Jurkat, Clone E6-1 (cell line): ENCODE data around the gene ATXN2. TPM values are rescaled to one million over a fixed set of nuclear protein-coding genes. Genes with fewer than 3 reads are reported as not detected.
"Not testable (repeated sequence)": the region's sequence is repeated elsewhere in the genome, so short reads cannot be mapped to it uniquely, and the experiment has no call there.

Source experiments
- DNase-seq: peaks from one replicate; pipeline ENCODE4 v3.0.0-alpha.2; 2011; ENCODE audit warnings: low read depth, low spot score
- H3K4me3 ChIP-seq: 2 replicates; pipeline ENCODE4 v1.5.1; 2011; ENCODE audit warnings: mild to moderate bottlenecking, low read length, control low read depth, moderate library complexity
- polyA plus RNA-seq: library from polyadenylated mRNA; unstranded; fragments of >200 nt; gene quantifications from one replicate; pipeline ENCODE4 v1.2.1, GENCODE V29; 2012; ENCODE audit warnings: missing spikeins; ENCODE audit not compliant: insufficient read length, insufficient read depth

ATXN2 gene
- polyA plus RNA-seq = 38.0 TPM

GRCh38 chr12:111598637-111599452 is at the start of gene ATXN2:
Gene ATXN2, minus strand, starts transcription at chr12:111599315. Its CDS starts 281 bp downstream, at chr12:111599034.
- peak within 1 kb of the TSS; percentile 67 for H3K4me3 ChIP-seq
- no peak for DNase-seq

GRCh38 chr12:111645433-111645832 is 46.3 kb upstream of the ATXN2 start:
- no peak for DNase-seq
- H3K4me3 ChIP-seq = no peak overlapping the region

DNA sequence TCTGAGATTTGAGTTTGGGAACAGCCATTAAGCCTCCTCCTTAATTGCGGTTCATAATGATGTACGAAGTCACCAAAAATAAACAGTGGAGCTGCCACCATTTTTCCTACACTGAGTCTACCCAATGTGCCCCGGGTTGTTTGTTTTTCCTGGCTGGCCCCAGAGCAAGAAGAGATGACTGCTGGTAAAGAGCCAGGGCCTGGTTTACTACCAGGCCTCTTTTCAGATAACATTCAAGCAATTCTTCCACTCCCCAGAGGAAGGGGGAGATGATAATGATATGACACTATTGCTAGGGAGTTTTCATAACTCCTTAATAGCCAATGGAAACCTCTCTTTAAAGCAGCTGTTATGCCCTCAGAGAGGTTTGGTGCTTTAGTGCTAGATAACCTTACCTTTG is 44.3 kb upstream of the ATXN2 start:
- DNase-seq = no peak
- H3K4me3 ChIP-seq = no peak overlapping the region

GRCh38 chr12:111642681-111643426 is 43.7 kb upstream of the ATXN2 start:
- DNase-seq = no peak
- H3K4me3 ChIP-seq = no peak overlapping the region

GRCh38 chr12:111640506-111640905 is 41.4 kb upstream of the ATXN2 start:
- no peak for DNase-seq
- no peak overlapping the region for H3K4me3 ChIP-seq

- H3K4me3 ChIP-seq = no peak overlapping the region
- DNase-seq = no peak
Measured at GRCh38 chr12:111638556-111638955, 39.4 kb upstream of the ATXN2 start.

- no peak overlapping the region for H3K4me3 ChIP-seq
- DNase-seq = no peak
Measured at GRCh38 chr12:111636209-111636945, 37.3 kb upstream of the ATXN2 start.

DNA sequence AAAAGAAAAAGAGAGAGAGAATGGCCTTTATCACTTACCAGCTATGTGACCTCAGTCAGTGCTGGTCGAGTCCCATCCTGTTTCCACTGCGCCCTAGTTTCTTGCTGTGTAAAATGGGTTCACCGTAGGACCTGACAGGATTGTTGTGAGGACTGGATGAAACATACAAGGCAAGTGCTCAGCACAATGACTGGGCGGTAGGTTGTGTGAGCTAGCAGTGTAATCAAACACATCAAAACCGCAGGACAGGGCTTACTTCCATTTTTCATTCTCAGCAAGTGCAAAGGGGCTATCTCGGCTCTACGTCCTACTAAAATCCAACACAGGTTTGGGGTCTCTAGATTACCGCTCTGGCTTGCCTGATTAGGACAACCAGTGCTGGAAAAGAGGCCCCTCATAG is 36.4 kb upstream of the ATXN2 start:
- H3K4me3 ChIP-seq = no peak overlapping the region
- DNase-seq = no peak

- no peak overlapping the region for H3K4me3 ChIP-seq
- DNase-seq = no peak
Measured at GRCh38 chr12:111628505-111629260, 29.6 kb upstream of the ATXN2 start.

DNA sequence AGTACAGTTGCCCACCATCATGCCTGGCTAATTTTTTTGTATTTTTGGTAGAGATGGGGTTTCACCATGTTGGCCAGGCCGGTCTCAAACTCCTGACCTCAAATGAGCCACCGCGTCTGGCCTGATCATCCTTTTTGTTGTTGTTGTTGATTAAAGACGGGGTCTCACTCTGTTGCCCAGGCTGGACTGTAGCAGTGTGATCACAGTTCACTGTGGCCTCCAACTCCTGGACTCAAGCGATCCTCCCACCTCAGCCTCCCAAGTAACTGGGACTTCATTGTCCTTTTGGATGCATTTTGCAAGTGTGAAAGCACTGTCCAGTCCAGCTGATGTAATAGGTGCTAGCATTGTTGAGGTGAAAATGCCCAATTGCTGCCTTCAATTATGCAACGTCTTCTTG is 27.1 kb upstream of the ATXN2 start:
- H3K4me3 ChIP-seq = no peak overlapping the region
- no peak for DNase-seq

DNA sequence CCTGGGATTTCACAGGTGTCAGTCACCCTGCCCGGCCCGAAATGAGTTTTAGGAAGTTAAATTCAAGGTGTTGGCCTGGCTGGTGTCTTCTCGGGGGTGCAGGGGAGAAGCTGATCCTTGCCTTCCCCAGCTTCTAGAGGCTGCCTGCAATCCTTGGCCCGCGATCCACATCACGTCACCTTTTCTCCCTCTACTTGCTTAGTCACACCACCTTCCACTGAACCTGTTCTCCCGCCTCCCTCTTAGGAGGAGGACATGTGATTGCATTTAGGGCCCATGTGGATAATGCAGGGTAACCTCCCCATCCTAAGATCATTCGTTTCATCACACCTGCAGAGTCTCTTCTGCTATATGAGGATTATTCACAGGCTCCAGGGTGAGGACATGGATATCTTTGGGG is 25.4 kb upstream of the ATXN2 start:
- no peak for DNase-seq

DNA sequence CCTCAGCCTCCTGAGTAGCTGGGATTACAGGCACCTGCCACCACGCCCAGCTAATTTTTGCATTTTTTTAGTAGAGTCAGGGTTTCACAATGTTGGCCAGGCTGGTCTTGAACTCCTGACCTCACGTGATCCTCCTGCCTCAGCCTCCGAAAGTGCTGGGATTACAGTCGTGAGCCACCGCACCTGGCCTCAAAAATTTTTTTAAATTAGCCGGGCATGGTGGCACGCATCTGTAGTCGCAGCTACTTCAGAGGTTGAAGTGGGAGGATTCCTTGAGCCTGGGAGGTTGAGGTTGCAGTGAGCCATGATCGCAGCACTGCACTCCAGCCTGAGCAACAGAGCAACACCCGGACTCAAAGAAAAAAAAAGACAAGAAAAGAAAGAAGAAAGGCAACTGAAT is 18.7 kb upstream of the ATXN2 start:
- not testable (repeated sequence) for DNase-seq, H3K4me3 ChIP-seq

More for the DNA sequence above, 25.4 kb upstream of the ATXN2 start:
- H3K4me3 ChIP-seq = no peak overlapping the region

DNA sequence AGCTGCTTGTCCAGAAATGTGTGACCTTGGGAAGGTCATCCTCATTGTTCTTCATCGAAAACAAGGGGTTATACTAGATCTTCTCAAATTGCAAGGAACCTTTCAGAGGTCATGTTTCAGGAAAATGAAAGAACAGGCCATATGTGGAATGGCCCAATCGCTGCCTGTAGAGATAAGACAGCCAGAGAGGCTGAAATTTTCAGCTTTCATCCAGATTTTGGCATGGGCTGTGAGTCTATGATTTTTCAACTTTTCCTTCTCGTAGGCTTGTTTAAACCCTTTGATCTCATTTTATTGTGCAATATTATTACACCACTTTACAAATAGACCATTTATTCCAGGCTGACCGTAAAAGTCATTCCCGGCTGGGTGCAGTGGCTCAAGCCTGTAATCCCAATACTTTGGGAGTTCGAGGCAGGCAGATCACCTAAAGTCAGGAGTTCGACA is 17.1 kb upstream of the ATXN2 start:
- no peak for DNase-seq
- no peak overlapping the region for H3K4me3 ChIP-seq

DNA sequence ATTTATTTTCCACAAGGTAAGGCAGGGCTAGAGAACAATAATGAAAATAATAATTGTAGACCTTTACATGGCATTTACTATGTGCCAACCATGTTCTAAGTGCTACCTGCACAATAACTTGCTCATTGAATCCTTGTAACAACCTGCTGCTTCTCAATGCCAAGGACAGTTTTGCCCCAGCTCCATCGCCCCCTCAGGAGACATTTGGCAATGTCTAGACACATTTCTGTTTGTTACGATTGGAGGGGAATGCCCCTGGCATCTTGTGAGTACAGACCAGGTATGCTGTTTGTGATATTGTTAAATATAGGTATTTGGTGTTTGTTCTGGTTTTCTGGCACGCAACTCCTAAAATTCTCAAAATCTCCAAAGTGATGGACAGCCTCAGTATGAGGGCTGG is 8.1 kb upstream of the ATXN2 start:
- no peak overlapping the region for H3K4me3 ChIP-seq
- DNase-seq = no peak

- no peak for DNase-seq
Measured at GRCh38 chr12:111606767-111607230, 7.7 kb upstream of the ATXN2 start.

DNA sequence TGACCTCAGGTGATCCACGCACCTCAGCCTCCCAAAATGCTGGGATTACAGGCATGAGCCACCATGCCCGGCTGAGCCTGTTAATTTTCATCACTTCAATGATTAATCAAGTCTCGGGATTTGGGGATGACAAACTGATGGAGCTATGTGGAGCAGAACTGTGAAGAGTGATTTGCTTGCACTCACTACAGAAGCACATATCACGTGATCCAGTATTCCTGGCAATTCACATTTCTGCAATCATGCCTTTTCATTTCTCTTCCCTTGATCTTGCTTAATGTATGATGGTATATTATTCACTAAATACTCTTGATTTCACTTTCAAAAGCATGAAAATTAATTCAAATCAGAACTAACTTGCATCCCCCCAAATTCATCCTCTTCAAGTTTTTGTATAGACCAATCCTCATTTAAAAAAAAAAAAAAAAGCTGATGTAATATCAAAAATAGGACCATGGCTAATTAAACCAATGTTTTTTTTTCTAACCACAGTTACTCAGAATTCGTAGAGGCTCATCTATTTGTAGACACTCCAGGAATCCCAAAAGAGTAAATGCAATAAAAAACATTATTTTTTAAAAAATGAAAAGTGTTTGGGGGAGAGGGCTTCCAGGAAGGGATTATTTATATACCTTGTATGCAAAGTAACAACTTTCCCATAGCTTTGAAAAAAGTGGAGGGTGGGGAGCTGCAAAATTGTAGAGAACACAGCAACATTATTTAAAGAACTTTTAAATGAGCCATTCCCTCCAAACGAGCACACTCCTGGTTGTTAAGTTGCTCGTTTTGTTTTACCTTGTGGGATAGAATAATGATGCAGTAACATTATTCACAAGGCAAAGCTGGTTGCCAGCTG is 7.0 kb upstream of the ATXN2 start:
- H3K4me3 ChIP-seq = no peak overlapping the region
- no peak for DNase-seq

More at GRCh38 chr12:111606767-111607230, 7.7 kb upstream of the ATXN2 start:
- no peak overlapping the region for H3K4me3 ChIP-seq

DNA sequence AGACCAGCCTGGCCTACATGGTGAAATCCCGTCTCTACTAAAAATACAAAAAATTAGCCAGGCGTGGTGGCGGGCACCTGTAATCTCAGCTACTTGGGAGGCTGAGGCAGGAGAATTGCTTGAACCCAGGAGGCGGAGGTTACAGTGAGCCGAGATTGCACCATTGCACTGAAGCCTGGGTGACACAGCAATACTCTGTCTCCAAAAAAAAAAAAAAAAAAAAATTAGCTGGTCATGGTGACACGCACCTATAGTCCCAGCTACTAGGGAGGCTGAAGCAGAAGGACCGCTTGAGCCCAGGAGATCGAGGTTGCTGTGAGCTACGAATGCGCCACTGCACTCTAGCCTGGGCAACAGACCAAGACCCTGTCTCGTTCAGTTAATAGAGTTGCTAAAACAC is 3.7 kb upstream of the ATXN2 start:
- not testable (repeated sequence) for DNase-seq, H3K4me3 ChIP-seq

GRCh38 chr12:111602348-111602747 is 3.2 kb upstream of the ATXN2 start:
- DNase-seq = no peak
- no peak overlapping the region for H3K4me3 ChIP-seq
